Activated naive CD4-positive, alpha-beta T cell treated with anti-CD3 and anti-CD28 coated beads, Interleukin-2, amount 50 U/mL, for 16 hours (primary cell): ENCODE measurements around the gene TCEANC.
"Not testable (repeated sequence)": the region's sequence is repeated elsewhere in the genome, so short reads cannot be mapped to it uniquely, and the experiment has no call there.

Source experiments
- DNase-seq: peaks from one replicate; pipeline ENCODE4 v3.0.0-alpha.2; 2020

Gene TCEANC

GRCh38 chrX:13652850-13653693, at the start of gene TCEANC:
Gene TCEANC, plus strand, starts transcription at chrX:13653141. Its CDS starts 9,368 bp downstream, at chrX:13662509.
- DNase-seq: peak; percentile 92

DNA sequence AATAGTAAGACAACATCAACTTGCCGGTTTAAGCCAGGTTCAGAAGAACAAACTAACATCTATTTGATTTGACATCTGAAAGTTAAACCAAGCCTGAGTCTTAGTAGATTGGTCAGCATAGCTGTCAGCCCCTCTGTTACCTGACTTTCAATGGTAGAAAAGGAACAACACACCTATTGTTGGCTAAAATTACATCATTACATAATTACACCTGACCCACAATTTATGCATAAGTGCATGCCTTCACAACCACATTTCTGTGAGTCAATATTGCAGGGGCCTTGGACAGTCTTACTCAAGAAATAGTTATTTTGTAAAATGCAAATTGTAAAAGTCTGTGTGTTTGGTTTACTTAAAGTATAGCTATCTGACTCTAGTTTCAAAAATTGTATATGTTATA, 47.3 kb upstream of the TCEANC start:
- no peak for DNase-seq

DNA sequence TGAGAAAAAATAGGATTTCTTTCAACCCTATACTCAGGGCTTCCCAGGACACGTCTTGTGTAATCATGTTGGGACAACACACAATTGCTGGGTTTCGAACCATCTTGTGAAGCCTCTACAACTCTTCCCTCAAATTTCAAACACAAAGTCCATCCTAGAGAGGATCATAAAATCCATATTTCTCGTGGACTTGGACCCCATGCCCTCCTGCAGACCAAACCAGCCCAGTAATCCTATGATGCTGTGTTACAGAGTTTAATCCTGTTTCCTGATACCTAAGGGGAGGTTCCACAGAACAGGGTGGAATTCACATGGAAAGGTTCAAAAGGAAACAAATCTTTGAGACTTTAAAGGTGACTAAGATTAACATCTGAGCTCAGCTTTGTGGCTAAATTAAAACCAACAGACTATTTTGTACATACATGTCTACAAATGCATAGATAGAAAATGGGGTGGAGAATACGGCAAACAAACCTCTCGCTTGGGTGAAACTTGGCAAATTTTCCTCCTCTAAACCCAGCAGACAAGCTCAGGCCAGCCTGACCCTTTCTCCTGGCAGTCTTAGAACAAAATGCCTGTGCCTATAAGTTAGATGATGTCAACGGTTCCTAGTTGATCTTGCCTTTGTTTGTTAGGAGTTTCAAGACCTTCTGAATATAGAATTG, 45.5 kb upstream of the TCEANC start:
- DNase-seq: no peak

GRCh38 chrX:13607996-13608365, 45.0 kb upstream of the TCEANC start:
- no peak for DNase-seq

DNA sequence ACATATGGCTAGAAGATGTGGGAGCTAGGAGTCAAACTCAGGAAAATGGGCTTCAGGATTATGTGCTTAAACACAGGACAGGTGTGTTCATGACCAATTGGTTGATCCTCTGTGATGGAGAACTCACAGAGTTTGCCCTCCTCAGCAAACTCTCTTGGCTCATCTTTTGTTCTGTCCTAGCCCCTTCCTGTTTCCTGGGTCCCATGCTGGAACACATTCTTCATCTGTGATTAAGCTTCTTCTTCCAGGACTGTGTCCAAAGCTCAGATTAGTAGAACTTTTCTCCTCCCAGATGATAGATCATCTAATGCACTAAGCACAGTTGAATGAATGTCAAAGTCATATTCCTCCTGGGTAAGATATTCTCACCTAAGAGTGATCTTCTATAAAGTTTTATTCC, 38.8 kb upstream of the TCEANC start:
- no peak for DNase-seq

DNA sequence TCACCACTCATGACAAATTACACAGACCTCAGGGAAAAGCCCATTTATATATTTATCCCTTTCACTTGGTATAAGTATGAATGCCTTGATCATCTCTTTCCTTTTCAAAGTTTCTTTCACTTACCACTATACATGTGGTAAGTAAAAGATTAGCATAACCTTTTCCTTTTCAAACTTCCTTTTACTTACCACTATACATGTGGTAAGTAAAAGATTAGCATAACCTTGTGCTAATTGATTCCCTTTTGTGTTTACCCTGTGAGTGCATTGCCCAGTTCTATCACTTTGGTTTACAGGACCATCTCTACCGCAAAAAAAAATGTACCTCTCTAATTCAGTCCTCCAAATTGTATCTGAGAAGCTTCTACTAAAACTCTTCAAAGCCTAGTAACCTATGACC, 32.7 kb upstream of the TCEANC start:
- no peak for DNase-seq

DNA sequence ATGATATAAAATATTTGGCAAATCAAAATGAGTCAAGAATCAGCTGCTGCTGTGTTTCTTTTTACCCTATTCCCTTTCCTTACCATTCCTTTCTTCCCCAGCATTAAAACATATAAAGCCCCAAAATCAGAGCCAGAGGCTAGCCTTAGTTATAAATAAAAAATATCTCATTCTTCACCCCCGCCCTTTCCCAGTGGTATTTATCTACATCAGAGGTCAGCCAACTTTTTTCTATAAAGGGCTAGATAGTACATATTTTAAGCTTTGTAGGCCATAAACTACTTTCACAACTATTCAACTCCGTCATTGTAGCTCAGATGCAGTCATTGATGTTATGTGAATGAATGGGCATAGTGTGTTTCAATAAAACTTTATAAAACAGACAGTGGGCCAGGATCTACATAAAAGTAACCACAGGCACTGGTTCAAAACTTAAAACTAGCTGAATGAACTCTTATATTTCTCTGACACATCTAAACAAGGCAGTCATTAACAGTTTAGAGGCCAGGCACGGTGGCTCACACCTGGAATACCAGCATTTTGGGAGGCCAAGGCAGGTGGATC, 30.5 kb upstream of the TCEANC start:
- DNase-seq: no peak

DNA sequence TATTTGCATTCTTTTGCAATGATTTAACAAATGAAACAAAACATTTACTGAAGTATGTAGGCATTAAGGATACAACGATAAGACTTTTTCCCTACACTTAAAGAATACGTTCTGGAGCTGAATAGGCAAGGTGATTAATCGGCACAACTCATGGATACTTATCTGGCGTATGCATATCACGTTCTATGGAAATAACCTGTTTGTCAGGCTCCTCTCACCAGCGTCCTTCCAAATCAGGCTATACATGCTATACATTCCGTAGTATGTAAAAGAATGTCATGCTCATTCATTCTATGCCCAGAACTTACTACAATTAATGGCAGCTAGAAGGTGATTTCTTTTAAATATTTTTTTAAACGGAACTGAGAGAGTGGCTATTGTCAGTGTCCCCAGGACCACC, 25.6 kb upstream of the TCEANC start:
- no peak for DNase-seq

- not testable (repeated sequence) for DNase-seq
These were observed 15.7 kb upstream of the TCEANC start for GRCh38 chrX:13637224-13637623.

GRCh38 chrX:13638021-13638420, 14.9 kb upstream of the TCEANC start:
- DNase-seq: no peak

- no peak for DNase-seq
These were observed 14.1 kb upstream of the TCEANC start for GRCh38 chrX:13638826-13639225.

- not testable (repeated sequence) for DNase-seq
These were observed 11.3 kb upstream of the TCEANC start for GRCh38 chrX:13641684-13642083.

- DNase-seq: no peak
These were observed 7.3 kb upstream of the TCEANC start for GRCh38 chrX:13645464-13646153.

DNA sequence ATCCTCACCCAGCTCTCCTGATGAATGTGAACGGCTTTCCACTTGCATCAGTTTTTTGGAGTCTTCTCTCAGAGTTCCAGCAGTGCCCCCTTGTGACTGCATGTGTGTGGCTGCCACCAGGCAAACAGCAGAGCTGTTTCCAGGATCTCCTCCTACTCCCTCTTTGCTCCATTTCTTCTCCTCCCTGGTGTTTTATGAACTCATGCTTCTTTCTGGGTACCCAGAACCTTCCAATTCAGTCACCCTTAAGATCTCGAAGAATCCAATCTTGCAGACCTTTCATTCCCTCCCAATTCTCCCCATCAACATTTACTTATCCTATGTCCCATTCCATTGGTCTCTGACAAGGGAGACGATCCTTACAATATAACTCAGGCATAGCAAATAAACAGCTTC, 6.8 kb upstream of the TCEANC start:
- DNase-seq: peak; percentile 39

GRCh38 chrX:13647709-13648212, 5.2 kb upstream of the TCEANC start:
- peak; percentile 42 for DNase-seq

GRCh38 chrX:13648336-13648735, 4.6 kb upstream of the TCEANC start:
- not testable (repeated sequence) for DNase-seq

DNA sequence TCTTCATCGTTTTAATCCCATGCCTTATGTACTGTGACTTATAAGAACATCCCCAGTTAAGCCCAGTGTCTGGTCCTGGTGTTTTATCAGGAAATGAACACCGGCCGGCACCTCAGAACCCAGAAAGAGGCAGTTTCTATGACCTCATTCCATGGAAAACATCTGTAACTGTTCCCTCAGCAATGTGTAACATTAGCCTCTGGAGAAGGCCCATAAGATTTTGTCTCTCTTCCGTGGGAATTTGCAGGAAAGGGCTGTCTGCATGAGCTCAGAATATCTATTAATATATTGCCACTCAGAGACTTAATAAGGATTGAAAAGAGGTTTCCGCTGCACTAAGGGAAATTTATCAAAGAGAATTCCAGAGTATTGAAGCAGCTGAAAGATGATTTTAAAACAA, 3.1 kb upstream of the TCEANC start:
- DNase-seq: no peak

DNA sequence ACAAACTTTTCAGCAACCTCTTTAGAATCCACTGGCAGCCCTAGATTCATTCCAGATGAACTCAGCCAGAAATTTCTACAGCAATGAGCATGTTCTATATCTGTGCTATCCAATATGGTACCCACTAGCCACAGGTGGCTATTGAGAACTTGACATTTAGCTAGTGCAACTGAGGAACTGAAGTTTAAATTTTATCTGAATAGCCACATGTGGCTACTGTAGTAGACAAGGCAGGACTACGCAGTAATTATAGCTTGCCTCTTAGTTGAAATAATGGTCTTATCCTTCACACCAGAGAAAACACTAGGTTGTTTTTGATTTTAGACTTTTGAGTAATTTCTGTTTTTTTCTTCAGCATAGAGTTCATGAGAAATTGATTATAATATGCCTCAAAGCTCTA, 2.6 kb upstream of the TCEANC start:
- no peak for DNase-seq

GRCh38 chrX:13651150-13651549, 1.8 kb upstream of the TCEANC start:
- DNase-seq: no peak

GRCh38 chrX:13652287-13652793, 601 bp upstream of the TCEANC start:
- no peak for DNase-seq

DNA sequence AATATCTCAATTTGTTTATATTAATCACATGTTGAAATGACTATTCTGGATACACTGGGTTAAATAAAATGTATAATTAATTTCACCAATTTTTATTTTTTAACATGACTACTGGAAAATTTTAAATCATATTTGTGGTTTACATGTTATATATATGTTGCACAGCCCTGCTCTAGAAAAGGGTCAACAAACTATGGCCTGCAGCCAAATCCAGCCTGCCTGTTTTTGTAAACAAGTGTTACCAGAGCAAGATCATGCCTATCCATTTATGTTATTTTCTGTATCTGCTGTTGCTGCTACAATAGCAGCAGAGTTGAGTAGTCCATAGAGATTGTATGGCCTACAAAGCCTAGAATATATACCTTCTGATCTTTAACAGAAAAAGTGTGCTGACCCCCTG, 1.2 kb downstream of the TCEANC start:
- DNase-seq: no peak

DNA sequence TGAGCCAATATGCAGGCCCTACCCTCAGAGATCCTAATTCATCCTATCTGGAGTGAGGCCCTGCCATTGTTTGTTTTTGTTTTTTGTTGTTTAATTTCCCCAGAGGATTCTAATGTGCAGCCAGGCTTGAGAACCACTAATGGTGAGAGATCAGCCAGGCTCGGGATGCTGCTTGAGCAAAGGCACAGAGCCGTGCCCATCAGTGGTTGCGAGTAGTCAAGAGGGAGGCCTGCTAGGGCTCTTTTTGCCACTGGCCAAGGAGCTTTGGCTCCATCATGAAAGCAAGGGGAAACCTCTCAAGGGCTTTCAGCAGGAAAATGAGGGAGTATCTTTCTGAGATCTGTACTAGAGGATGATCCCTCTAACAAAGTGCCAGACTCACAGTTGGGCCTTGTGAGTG, 2.7 kb downstream of the TCEANC start:
- DNase-seq: no peak

- DNase-seq: no peak
These were observed 5.7 kb downstream of the TCEANC start for GRCh38 chrX:13658602-13659001.
